ENCODE results near the gene TEKT5. TPM values are rescaled to one million over a fixed set of nuclear protein-coding genes. Genes with fewer than 3 reads are reported as not detected.

TEKT5 gene
- total RNA-seq, 4 donors from 2014 or later, result 0.62 TPM; not detected in 3

DNA sequence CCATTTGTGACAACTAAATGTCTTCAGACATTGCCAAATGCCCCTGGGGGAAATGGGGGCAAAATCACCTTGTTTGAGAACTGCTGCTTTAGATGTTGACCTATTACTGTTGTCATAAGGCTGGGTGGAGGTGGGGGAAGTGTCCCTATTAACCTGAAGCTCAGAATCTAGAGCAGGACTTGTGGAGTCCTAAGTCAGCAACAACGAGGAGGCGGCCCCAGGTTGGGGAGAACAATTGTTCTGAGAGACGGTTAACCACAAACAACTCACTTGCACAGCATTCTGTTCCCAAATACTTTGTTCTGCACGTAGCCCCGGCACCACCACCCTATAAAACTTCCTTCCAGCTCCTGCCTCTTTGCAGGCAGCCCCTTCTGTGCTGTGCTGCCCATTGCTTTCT is 32.5 kb downstream of the TEKT5 start:
- TF ChIP-seq, protein P1, sequence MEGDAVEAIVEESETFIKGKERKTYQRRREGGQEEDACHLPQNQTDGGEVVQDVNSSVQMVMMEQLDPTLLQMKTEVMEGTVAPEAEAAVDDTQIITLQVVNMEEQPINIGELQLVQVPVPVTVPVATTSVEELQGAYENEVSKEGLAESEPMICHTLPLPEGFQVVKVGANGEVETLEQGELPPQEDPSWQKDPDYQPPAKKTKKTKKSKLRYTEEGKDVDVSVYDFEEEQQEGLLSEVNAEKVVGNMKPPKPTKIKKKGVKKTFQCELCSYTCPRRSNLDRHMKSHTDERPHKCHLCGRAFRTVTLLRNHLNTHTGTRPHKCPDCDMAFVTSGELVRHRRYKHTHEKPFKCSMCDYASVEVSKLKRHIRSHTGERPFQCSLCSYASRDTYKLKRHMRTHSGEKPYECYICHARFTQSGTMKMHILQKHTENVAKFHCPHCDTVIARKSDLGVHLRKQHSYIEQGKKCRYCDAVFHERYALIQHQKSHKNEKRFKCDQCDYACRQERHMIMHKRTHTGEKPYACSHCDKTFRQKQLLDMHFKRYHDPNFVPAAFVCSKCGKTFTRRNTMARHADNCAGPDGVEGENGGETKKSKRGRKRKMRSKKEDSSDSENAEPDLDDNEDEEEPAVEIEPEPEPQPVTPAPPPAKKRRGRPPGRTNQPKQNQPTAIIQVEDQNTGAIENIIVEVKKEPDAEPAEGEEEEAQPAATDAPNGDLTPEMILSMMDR (IDR thresholded peaks at IDR 0.05), result no peak
- no peak for TF ChIP-seq POLR2A (IDR thresholded peaks at IDR 0.05)
- no peaks in the 10 kb centered on the region for H3K9me3 ChIP-seq
- H3K27me3 ChIP-seq, result no peaks in the 10 kb centered on the region
- intact Hi-C loops (cut with DNase I; ENCODE audit: low total_unique reads), result no loop called here
- H3K4me1 ChIP-seq, result no peaks in the 10 kb centered on the region
- no peak overlapping the region for H3K27ac ChIP-seq
- no peak for DNase-seq
- H3K4me3 ChIP-seq, result no peak overlapping the region
- no peaks in the 10 kb centered on the region for H3K36me3 ChIP-seq

DNA sequence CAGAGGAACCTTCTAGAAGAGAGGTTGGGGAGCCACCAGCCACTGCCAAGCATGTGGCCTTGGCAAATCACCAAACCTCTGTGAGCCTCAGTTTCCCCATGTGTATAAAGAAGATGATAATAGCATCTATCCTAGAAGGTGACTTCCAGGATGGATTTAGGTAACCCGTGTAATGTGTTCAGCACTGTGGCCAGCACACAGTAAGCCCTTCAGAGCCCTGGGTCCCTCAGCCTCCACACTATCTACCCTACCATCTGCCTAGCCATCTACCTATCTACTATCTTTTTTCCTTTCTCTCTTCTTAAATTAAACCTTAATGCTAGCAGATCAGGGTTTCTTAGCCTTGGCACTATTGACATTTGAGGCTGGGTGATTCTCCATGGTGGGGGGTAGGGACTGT is 33.0 kb downstream of the TEKT5 start:
- DNase-seq, result no peak
- no peak overlapping the region for H3K4me3 ChIP-seq
- no peaks in the 10 kb centered on the region for H3K27me3 ChIP-seq
- no peak overlapping the region for H3K27ac ChIP-seq
- H3K4me1 ChIP-seq, result no peaks in the 10 kb centered on the region
- TF ChIP-seq POLR2A (IDR thresholded peaks at IDR 0.05), result no peak
- no peaks in the 10 kb centered on the region for H3K9me3 ChIP-seq
- intact Hi-C loops (cut with DNase I; ENCODE audit: low total_unique reads), result no loop called here
- H3K36me3 ChIP-seq, result no peaks in the 10 kb centered on the region

DNA sequence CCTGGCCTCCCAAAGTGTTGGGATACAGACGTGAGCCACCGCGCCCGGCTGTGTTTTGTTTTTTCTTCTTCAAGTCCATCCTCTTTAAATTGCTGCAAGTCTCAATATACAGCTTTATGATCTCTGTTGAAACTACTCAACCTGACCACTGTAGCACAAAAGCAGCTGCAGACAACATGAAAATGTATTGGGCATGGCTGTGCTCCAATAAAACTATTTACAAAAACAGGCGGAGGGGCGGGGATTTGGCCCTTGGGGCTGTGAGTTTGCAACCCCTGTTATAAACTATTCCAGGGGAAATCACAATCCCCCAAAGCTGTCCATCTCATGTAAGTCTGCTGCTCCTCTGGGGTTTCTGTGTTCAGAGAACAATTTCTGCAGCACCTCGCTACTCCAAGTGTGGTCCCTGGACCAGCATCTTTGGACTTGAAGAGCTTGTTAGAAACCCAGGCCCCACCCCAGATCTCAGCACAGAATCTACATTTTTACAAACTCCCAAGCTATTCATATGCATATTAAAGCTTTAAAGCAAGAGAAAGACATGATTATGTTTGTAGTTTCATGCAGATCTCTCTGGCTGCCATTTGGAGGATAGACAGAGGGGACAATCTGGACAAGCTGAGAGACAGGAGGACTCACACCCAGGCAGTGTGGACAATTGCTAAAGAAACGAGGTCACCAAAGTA is 33.6 kb downstream of the TEKT5 start:
- no peak for DNase-seq
- Histone ChIP-seq H3K4me1 (no peaks in the 10 kb centered on the region), H3K36me3 (no peaks in the 10 kb centered on the region), H3K27me3 (no peaks in the 10 kb centered on the region), H3K9me3 (no peaks in the 10 kb centered on the region), H3K27ac (no peak overlapping the region), H3K4me3 (no peak overlapping the region)
- intact Hi-C loops (cut with DNase I; ENCODE audit: low total_unique reads), result no loop called here
- TF ChIP-seq, protein P1 (IDR thresholded peaks at IDR 0.05), result no peak
- no peak for TF ChIP-seq POLR2A (IDR thresholded peaks at IDR 0.05)

DNA sequence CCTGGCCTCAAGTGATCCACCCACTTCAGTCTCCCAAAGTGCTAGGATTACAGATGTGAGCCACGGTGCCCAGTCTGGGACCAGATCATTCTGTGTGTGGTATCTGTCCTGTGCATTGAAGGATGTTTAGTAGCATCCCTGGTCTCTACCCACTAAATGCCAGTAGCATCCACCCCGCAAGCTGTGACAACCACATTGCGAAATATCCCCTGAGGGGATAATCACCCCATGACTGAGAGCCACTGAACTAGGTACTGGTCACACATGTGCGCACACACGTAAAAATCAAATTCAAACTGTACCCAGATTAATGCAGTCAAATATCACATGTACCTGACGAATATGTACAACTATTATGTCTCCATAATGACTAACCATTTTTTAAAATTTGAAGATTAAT is 35.8 kb downstream of the TEKT5 start:
- TF ChIP-seq, protein P1 (IDR thresholded peaks at IDR 0.05), result no peak
- no peak for TF ChIP-seq POLR2A (IDR thresholded peaks at IDR 0.05)

DNA sequence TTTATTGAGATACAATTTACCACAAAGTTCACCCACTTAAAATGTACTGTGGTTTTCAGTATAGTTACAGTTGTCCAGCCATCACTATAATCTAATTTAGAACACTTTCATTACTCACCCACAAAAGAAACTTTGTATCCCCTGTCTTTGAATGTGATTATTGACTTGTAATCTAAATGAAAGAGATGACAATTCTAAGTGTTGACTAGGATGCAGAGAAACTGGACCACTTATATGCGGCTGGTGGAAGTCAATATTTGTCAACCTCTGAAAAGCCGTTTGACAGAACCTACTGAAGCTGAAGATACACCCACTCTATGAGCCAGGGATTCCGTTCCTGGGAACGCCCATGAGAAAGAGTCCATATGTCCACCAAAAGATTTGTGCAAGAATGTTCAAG is 36.8 kb downstream of the TEKT5 start:
- no peak for DNase-seq
- intact Hi-C loops (cut with DNase I; ENCODE audit: low total_unique reads), result no loop called here
- no peaks in the 10 kb centered on the region for H3K36me3 ChIP-seq
- no peaks in the 10 kb centered on the region for H3K4me1 ChIP-seq
- H3K4me3 ChIP-seq, result no peak overlapping the region
- H3K27me3 ChIP-seq, result no peaks in the 10 kb centered on the region
- TF ChIP-seq POLR2A (IDR thresholded peaks at IDR 0.05), result no peak
- TF ChIP-seq, protein P1 (IDR thresholded peaks at IDR 0.05), result no peak
- H3K27ac ChIP-seq, result no peak overlapping the region
- H3K9me3 ChIP-seq, result no peaks in the 10 kb centered on the region

More for the DNA sequence above, 35.8 kb downstream of the TEKT5 start:
- intact Hi-C loops (cut with DNase I; ENCODE audit: low total_unique reads), result no loop called here
- Histone ChIP-seq H3K4me1 (no peaks in the 10 kb centered on the region), H3K36me3 (no peaks in the 10 kb centered on the region), H3K27me3 (no peaks in the 10 kb centered on the region), H3K27ac (no peak overlapping the region), H3K9me3 (no peaks in the 10 kb centered on the region), H3K4me3 (no peak overlapping the region)
- no peak for DNase-seq

DNA sequence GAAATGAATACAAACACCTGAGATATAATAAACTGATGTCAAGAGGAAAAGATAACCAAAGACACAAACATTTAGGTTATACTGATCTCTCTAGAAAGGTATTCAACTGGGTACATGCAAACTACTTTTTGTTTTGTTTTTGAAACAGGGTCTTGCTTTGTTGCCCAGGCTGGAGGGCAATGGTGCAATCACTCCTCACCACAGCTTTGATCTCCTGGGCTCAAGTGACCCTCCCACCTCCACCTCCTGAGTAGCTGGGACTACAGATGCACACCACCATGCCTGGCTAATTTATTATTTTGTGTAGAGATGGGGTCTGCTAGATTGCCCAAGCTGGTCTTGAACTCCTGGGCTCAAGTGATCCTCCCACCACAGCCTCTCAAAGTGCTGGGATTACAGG is 38.1 kb downstream of the TEKT5 start:
- no peaks in the 10 kb centered on the region for H3K9me3 ChIP-seq
- H3K4me1 ChIP-seq, result no peaks in the 10 kb centered on the region
- intact Hi-C loops (cut with DNase I; ENCODE audit: low total_unique reads), result no loop called here
- H3K36me3 ChIP-seq, result no peaks in the 10 kb centered on the region
- no peak overlapping the region for H3K4me3 ChIP-seq
- no peaks in the 10 kb centered on the region for H3K27me3 ChIP-seq
- TF ChIP-seq, protein P1 (IDR thresholded peaks at IDR 0.05), result no peak
- TF ChIP-seq POLR2A (IDR thresholded peaks at IDR 0.05), result no peak
- no peak overlapping the region for H3K27ac ChIP-seq
- DNase-seq, result no peak

All from uterus (tissue), 4 donors.